ENCODE data around the gene CBLN3. TPM values are rescaled to one million over a fixed set of nuclear protein-coding genes. Genes with fewer than 3 reads are reported as not detected.
A peak's percentile ranks its signal among the peaks of the same experiment; 100 is the strongest.

CBLN3 gene
- total RNA-seq, 1 donor from 2014 or later, result 0.51 TPM

- H3K27me3 Mint-ChIP-seq (ENCODE audit: unreplicated experiment), result peaks cover 2% of the 10 kb centered on the region
- no peak overlapping the region for H3K27ac Mint-ChIP-seq (ENCODE audit: unreplicated experiment)
- DNase-seq, result no peak
- H3K4me3 Mint-ChIP-seq (ENCODE audit: unreplicated experiment), result no peak overlapping the region
- TF ChIP-seq, protein P1, sequence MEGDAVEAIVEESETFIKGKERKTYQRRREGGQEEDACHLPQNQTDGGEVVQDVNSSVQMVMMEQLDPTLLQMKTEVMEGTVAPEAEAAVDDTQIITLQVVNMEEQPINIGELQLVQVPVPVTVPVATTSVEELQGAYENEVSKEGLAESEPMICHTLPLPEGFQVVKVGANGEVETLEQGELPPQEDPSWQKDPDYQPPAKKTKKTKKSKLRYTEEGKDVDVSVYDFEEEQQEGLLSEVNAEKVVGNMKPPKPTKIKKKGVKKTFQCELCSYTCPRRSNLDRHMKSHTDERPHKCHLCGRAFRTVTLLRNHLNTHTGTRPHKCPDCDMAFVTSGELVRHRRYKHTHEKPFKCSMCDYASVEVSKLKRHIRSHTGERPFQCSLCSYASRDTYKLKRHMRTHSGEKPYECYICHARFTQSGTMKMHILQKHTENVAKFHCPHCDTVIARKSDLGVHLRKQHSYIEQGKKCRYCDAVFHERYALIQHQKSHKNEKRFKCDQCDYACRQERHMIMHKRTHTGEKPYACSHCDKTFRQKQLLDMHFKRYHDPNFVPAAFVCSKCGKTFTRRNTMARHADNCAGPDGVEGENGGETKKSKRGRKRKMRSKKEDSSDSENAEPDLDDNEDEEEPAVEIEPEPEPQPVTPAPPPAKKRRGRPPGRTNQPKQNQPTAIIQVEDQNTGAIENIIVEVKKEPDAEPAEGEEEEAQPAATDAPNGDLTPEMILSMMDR (IDR thresholded peaks at IDR 0.05; ENCODE audit: partially characterized antibody, unreplicated experiment), result no peak
- peaks cover 3% of the 10 kb centered on the region for H3K4me1 Mint-ChIP-seq (ENCODE audit: low read depth, unreplicated experiment)
- H3K9me3 Mint-ChIP-seq (ENCODE audit: unreplicated experiment), result peaks cover 4% of the 10 kb centered on the region
- H3K36me3 Mint-ChIP-seq (ENCODE audit: unreplicated experiment), result no peaks in the 10 kb centered on the region
Measured at GRCh38 chr14:24434036-24434435, 4.6 kb upstream of the CBLN3 start.

DNA sequence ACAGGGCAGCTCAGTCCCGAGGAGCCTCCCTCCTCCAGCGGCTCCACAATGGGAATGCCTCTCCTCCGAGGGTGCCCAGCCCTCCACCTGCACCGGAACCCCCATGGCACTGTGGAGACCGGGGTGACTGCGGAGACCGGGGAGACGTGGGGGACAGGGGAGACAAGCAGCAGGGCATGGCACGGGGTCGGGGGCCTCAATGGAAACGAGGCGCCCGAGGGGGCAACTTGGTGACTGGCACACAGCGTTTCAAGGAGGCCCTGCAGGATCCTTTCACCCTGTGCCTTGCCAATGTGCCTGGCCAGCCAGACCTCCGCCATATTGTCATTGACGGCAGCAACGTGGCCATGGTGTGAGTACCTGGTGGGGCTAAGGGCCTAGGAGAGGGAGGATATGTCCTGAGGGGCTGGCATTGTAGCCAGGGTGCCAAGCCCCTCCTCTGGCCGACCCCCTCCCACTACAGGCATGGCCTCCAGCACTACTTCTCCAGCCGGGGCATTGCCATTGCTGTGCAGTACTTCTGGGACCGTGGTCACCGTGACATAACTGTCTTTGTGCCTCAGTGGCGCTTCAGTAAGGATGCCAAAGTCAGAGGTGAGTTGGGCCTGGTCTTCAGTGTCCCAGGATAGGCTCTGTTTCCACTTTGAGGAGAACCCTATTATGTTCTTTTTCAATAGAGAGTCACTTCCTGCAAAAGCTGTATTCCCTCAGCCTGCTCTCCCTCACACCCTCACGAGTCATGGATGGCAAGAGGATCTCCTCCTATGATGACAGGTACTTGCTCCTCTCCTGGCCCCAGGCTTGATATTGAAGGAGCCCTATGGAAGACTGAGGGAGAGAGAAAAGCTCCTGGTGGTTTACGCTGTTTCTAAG is 3.0 kb upstream of the CBLN3 start:
- H3K4me3 Mint-ChIP-seq (ENCODE audit: unreplicated experiment), result no peak overlapping the region
- DNase-seq, result no peak
- H3K4me1 Mint-ChIP-seq (ENCODE audit: low read depth, unreplicated experiment), result peaks cover 3% of the 10 kb centered on the region
- peaks cover 2% of the 10 kb centered on the region for H3K27me3 Mint-ChIP-seq (ENCODE audit: unreplicated experiment)
- TF ChIP-seq, protein P1 (IDR thresholded peaks at IDR 0.05; ENCODE audit: partially characterized antibody, unreplicated experiment), result no peak
- H3K36me3 Mint-ChIP-seq (ENCODE audit: unreplicated experiment), result no peaks in the 10 kb centered on the region
- no peak overlapping the region for H3K27ac Mint-ChIP-seq (ENCODE audit: unreplicated experiment)
- no peaks in the 10 kb centered on the region for H3K9me3 Mint-ChIP-seq (ENCODE audit: unreplicated experiment)

DNA sequence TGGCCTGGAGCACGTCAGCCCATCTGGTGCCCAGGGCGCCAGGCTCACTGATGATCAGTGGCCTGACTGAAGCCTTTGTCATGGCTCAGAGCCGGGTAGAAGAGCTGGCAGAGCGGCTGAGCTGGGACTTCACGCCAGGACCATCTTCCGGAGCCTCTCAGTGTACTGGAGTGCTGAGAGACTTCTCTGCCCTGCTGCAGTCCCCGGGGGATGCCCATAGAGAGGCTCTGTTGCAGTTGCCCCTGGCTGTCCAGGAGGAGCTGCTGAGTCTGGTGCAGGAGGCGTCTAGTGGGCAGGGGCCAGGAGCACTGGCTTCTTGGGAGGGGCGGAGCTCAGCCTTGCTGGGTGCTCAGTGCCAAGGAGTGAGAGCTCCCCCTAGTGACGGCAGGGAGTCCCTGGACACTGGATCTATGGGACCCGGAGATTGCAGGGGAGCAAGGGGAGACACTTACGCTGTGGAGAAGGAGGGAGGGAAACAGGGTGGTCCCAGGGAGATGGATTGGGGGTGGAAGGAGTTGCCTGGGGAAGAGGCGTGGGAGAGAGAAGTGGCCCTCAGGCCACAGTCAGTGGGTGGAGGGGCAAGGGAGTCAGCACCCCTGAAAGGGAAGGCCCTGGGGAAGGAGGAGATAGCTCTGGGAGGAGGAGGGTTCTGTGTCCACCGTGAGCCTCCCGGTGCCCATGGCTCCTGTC is 2.2 kb upstream of the CBLN3 start:
- Mint-ChIP-seq H3K36me3 (ENCODE audit: unreplicated experiment) (no peaks in the 10 kb centered on the region), H3K4me1 (ENCODE audit: low read depth, unreplicated experiment) (peaks cover 2% of the 10 kb centered on the region), H3K9me3 (ENCODE audit: unreplicated experiment) (no peaks in the 10 kb centered on the region), H3K4me3 (ENCODE audit: unreplicated experiment) (peak overlapping the region; percentile 6), H3K27me3 (ENCODE audit: unreplicated experiment) (peaks cover 2% of the 10 kb centered on the region), H3K27ac (ENCODE audit: unreplicated experiment) (no peak overlapping the region)
- DNase-seq, result peak; percentile 93
- TF ChIP-seq, protein P1 (IDR thresholded peaks at IDR 0.05; ENCODE audit: partially characterized antibody, unreplicated experiment), result peak; percentile 88

DNA sequence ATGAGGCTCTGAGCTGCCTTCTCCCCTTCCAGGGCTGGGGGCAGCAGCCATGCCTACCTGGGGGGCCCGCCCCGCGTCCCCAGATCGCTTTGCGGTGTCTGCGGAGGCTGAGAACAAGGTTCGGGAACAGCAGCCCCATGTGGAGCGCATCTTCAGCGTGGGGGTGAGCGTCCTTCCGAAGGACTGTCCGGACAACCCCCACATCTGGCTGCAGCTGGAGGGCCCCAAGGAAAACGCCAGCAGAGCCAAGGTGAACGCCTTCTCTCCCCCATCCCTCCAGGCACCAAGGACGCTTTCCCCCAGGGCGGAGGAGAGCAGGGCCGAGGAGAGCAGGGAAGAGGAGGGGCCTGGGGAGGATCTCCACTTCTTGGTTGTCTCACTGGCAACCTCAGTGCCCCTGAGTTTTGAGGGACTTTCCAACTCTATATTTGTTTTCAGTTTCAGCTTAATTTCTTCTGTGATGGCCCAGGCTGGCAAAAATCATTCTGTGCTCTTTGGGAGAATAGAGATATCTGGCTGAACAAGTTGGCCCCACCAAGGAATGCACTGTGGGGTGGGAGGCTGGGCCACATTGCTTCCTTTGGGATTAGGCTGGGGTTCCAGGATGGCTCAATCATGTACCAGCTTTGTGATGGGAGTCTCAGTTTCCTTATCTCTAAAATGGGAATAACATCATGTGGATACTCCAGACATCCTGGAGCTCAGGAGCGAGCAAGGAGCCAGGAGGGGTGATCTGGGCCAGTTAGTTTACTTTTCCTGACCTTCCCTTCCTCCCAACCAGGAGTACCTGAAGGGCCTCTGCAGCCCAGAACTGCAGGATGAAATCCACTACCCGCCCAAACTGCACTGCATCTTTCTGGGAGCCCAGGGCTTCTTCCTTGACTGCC is 1.5 kb upstream of the CBLN3 start:
- peak overlapping the region; percentile 17 for H3K27ac Mint-ChIP-seq (ENCODE audit: unreplicated experiment)
- H3K36me3 Mint-ChIP-seq (ENCODE audit: unreplicated experiment), result no peaks in the 10 kb centered on the region
- no peaks in the 10 kb centered on the region for H3K4me1 Mint-ChIP-seq (ENCODE audit: low read depth, unreplicated experiment)
- H3K27me3 Mint-ChIP-seq (ENCODE audit: unreplicated experiment), result peaks cover 2% of the 10 kb centered on the region
- H3K4me3 Mint-ChIP-seq (ENCODE audit: unreplicated experiment), result peak overlapping the region; percentile 80
- TF ChIP-seq, protein P1 (IDR thresholded peaks at IDR 0.05; ENCODE audit: partially characterized antibody, unreplicated experiment), result no peak
- DNase-seq, result no peak
- no peaks in the 10 kb centered on the region for H3K9me3 Mint-ChIP-seq (ENCODE audit: unreplicated experiment)

Measured in glutamatergic neuron (in vitro differentiated cells).